Astrocyte (in vitro differentiated cells and primary cell): ENCODE measurements around the gene HLA-DPA1. TPM values are rescaled to one million over a fixed set of nuclear protein-coding genes. Genes with fewer than 3 reads are reported as not detected.

ENCODE experiments used
- DNase-seq: peaks from one replicate; pipeline ENCODE4 v3.0.0-alpha.2; 2010; ENCODE audit warnings: low read depth
- FAIRE-seq: peaks from 2 replicates; lab custom pipeline; 2011; peaks lifted over from hg19 to GRCh38; lab: Jason Lieb, UNC
- H2AFZ ChIP-seq: 2 replicates; pipeline ENCODE4 v1.6.0; 2012; ENCODE audit warnings: low read depth, low read length, inconsistent platforms
- H3K27ac ChIP-seq: 2 replicates; pipeline ENCODE4 v1.5.1; 2011; ENCODE audit warnings: low read depth, low read length, inconsistent platforms
- H3K27me3 ChIP-seq: 2 replicates; pipeline ENCODE4 v1.6.0; 2011; ENCODE audit warnings: low read length, inconsistent platforms; ENCODE audit not compliant: insufficient read depth
- H3K36me3 ChIP-seq: 2 replicates; pipeline ENCODE4 v1.5.1; 2011; ENCODE audit warnings: low read length, inconsistent platforms; ENCODE audit not compliant: insufficient read depth
- H3K4me1 ChIP-seq: 2 replicates; pipeline ENCODE4 v1.5.1; 2011; ENCODE audit warnings: low read length, inconsistent platforms; ENCODE audit not compliant: insufficient read depth
- H3K4me2 ChIP-seq: 2 replicates; pipeline ENCODE4 v1.6.0; 2012; ENCODE audit warnings: low read length, inconsistent platforms
- H3K4me3 ChIP-seq: 2 replicates; pipeline ENCODE4 v1.5.1; 2011; ENCODE audit warnings: low read depth, mild to moderate bottlenecking, low read length, inconsistent platforms; ENCODE audit not compliant: insufficient read depth
- H3K79me2 ChIP-seq: 2 replicates; pipeline ENCODE4 v1.6.0; 2012; ENCODE audit warnings: mild to moderate bottlenecking, low read length, inconsistent platforms; ENCODE audit not compliant: insufficient read depth
- H3K9ac ChIP-seq: 2 replicates; pipeline ENCODE4 v1.6.0; 2012; ENCODE audit warnings: mild to moderate bottlenecking, low read length, inconsistent platforms
- H3K9me3 ChIP-seq: 2 replicates; pipeline ENCODE4 v1.5.1; 2012; ENCODE audit warnings: low read depth, mild to moderate bottlenecking, low read length, inconsistent platforms; ENCODE audit not compliant: insufficient read depth
- H4K20me1 ChIP-seq: 2 replicates; pipeline ENCODE4 v1.6.0; 2012; ENCODE audit warnings: low read length, inconsistent platforms; ENCODE audit not compliant: insufficient read depth
- H3K27ac Mint-ChIP-seq: one replicate; pipeline ENCODE4 v1.8.0; 2021; ENCODE audit warnings: mild to moderate bottlenecking, mixed read lengths; ENCODE audit not compliant: unreplicated experiment
- H3K27me3 Mint-ChIP-seq: one replicate; pipeline ENCODE4 v1.8.0; 2021; ENCODE audit warnings: low read depth, mixed read lengths; ENCODE audit not compliant: unreplicated experiment
- H3K36me3 Mint-ChIP-seq: one replicate; pipeline ENCODE4 v1.8.0; 2021; ENCODE audit warnings: low read depth, mixed read lengths; ENCODE audit not compliant: unreplicated experiment
- H3K4me1 Mint-ChIP-seq: one replicate; pipeline ENCODE4 v1.8.0; 2021; ENCODE audit warnings: low read depth, mixed read lengths; ENCODE audit not compliant: unreplicated experiment
- H3K4me3 Mint-ChIP-seq: one replicate; pipeline ENCODE4 v1.8.0; 2021; ENCODE audit warnings: mild to moderate bottlenecking, moderate library complexity, mixed read lengths; ENCODE audit not compliant: unreplicated experiment
- H3K9me3 Mint-ChIP-seq: one replicate; pipeline ENCODE4 v1.8.0; 2021; ENCODE audit warnings: mild to moderate bottlenecking, mixed read lengths; ENCODE audit not compliant: unreplicated experiment
- EZH2 ChIP-seq: IDR thresholded peaks from 2 replicates; pipeline ENCODE4 v1.6.1; 2012; ENCODE audit warnings: mild to moderate bottlenecking, low read length, inconsistent platforms; ENCODE audit not compliant: insufficient read depth
- total RNA-seq: library from RNA; stranded (reverse); gene quantifications from 2 replicates; pipeline ENCODE4 v1.2.1, GENCODE V29; 2021
- TF ChIP-seq, protein P1 (sequence below): IDR thresholded peaks from 2 replicates; pipeline ENCODE4 v1.5.1; 2011; ENCODE audit warnings: low read depth, mild to moderate bottlenecking, inconsistent platforms, low read length, moderate library complexity; ENCODE audit not compliant: insufficient read depth

Gene HLA-DPA1
- total RNA-seq, 1 donor from 2014 or later: 1.7 TPM

- no peaks in the 10 kb centered on the region for H3K4me1 Mint-ChIP-seq
- no peak for FAIRE-seq
Observed at GRCh38 chr6:33070909-33071308, 2.5 kb downstream of the HLA-DPA1 start.

GRCh38 chr6:33069021-33069738 lies 4.3 kb downstream of the HLA-DPA1 start:
- Mint-ChIP-seq H3K4me3 (no peak overlapping the region), H3K36me3 (no peaks in the 10 kb centered on the region), H3K4me1 (peaks cover 4% of the 10 kb centered on the region), H3K9me3 (peaks cover 2% of the 10 kb centered on the region), H3K27ac (peak overlapping the region; percentile 38), H3K27me3 (peaks cover 7% of the 10 kb centered on the region)
- Histone ChIP-seq H3K4me3 (no peak overlapping the region), H3K79me2 (no peaks in the 10 kb centered on the region), H3K27me3 (no peaks in the 10 kb centered on the region), H3K27ac (no peak overlapping the region), H2AFZ (no peak overlapping the region), H3K4me2 (no peak overlapping the region), H3K9ac (no peak overlapping the region), H3K9me3 (no peaks in the 10 kb centered on the region), H4K20me1 (no peaks in the 10 kb centered on the region), H3K36me3 (no peaks in the 10 kb centered on the region), H3K4me1 (no peaks in the 10 kb centered on the region)
- TF ChIP-seq, protein P1, sequence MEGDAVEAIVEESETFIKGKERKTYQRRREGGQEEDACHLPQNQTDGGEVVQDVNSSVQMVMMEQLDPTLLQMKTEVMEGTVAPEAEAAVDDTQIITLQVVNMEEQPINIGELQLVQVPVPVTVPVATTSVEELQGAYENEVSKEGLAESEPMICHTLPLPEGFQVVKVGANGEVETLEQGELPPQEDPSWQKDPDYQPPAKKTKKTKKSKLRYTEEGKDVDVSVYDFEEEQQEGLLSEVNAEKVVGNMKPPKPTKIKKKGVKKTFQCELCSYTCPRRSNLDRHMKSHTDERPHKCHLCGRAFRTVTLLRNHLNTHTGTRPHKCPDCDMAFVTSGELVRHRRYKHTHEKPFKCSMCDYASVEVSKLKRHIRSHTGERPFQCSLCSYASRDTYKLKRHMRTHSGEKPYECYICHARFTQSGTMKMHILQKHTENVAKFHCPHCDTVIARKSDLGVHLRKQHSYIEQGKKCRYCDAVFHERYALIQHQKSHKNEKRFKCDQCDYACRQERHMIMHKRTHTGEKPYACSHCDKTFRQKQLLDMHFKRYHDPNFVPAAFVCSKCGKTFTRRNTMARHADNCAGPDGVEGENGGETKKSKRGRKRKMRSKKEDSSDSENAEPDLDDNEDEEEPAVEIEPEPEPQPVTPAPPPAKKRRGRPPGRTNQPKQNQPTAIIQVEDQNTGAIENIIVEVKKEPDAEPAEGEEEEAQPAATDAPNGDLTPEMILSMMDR: no peak
- no peak for TF ChIP-seq EZH2
- DNase-seq: no peak
- FAIRE-seq: no peak

More at GRCh38 chr6:33070909-33071308, 2.5 kb downstream of the HLA-DPA1 start:
- H3K4me2 ChIP-seq: no peak overlapping the region
- no peaks in the 10 kb centered on the region for H3K36me3 ChIP-seq
- Mint-ChIP-seq H3K36me3 (no peaks in the 10 kb centered on the region), H3K27ac (no peak overlapping the region), H3K4me3 (no peak overlapping the region), H3K27me3 (peaks cover 7% of the 10 kb centered on the region), H3K9me3 (peaks cover 2% of the 10 kb centered on the region)
- H2AFZ ChIP-seq: no peak overlapping the region
- H3K9ac ChIP-seq: no peak overlapping the region
- no peaks in the 10 kb centered on the region for H3K9me3 ChIP-seq
- H3K4me1 ChIP-seq: no peaks in the 10 kb centered on the region
- no peak for TF ChIP-seq EZH2
- TF ChIP-seq, protein P1: no peak
- DNase-seq: no peak
- H3K4me3 ChIP-seq: no peak overlapping the region
- H3K27ac ChIP-seq: no peak overlapping the region
- H4K20me1 ChIP-seq: no peaks in the 10 kb centered on the region
- no peaks in the 10 kb centered on the region for H3K27me3 ChIP-seq
- H3K79me2 ChIP-seq: no peaks in the 10 kb centered on the region

DNA sequence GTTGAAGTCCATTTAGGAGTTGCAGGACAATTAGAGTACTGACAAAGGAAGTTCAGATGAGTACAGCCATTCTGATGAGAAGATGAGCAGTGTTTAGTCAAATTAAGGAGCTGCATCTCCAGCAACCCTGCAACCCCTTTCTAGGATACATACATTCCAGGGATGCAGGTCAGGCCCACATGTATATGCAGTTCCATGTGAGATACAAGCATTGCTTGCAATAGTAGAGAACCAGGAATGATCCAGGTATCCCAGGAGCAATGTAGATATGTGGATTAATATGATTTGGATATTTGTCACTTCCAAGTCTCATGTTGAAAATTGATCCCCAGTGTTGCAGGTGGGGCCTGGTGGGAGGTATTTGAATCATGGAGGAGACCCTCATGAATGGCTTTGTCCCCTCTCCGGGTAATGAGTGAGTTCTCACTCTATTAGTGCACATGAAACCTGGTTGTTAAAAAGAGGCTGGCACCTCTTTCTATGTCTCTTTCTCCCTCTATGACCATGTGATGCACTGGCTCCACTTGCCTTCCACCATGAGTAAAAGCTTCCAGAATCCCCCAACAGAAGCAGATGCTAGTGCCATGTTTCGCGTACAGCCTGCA lies 6.4 kb downstream of the HLA-DPA1 start:
- Histone ChIP-seq H3K27me3 (no peaks in the 10 kb centered on the region), H3K4me2 (no peak overlapping the region), H4K20me1 (no peaks in the 10 kb centered on the region), H3K79me2 (no peaks in the 10 kb centered on the region), H3K27ac (no peak overlapping the region), H3K4me1 (no peaks in the 10 kb centered on the region), H3K9ac (no peak overlapping the region), H3K4me3 (no peak overlapping the region), H3K9me3 (no peaks in the 10 kb centered on the region), H2AFZ (no peak overlapping the region), H3K36me3 (no peaks in the 10 kb centered on the region)
- no peak for TF ChIP-seq EZH2
- TF ChIP-seq, protein P1: no peak
- H3K36me3 Mint-ChIP-seq: no peaks in the 10 kb centered on the region
- H3K27me3 Mint-ChIP-seq: peaks cover 3% of the 10 kb centered on the region
- H3K4me1 Mint-ChIP-seq: peaks cover 4% of the 10 kb centered on the region
- no peak for FAIRE-seq
- H3K9me3 Mint-ChIP-seq: peaks cover 2% of the 10 kb centered on the region
- H3K4me3 Mint-ChIP-seq: no peak overlapping the region
- no peak overlapping the region for H3K27ac Mint-ChIP-seq
- DNase-seq: no peak
